SK-N-SH treated with all-trans-retinoic acid at 6 μM for 48 hours (cell line): Measurements from ENCODE around the gene NID1.

ENCODE experiments used
- ARNTL ChIP-seq: fragments of 450-650 bp; formaldehyde crosslinking; IDR thresholded peaks from 2 replicates; pipeline ENCODE4 v1.5.0; 2020; ENCODE audit warnings: low read depth, mild to moderate bottlenecking, moderate library complexity, borderline replicate concordance
- PPARA ChIP-seq: fragments of 250-450 bp; sonication (Bioruptor Pico); IDR thresholded peaks from 2 replicates; pipeline ENCODE4 v1.5.0; 2020; ENCODE audit warnings: mild to moderate bottlenecking, borderline replicate concordance
- SNAI2 ChIP-seq: fragments of 250-450 bp; sonication (Bioruptor Pico); IDR thresholded peaks from 2 replicates; pipeline ENCODE4 v1.5.0; 2020; ENCODE audit warnings: mild to moderate bottlenecking, moderate library complexity
- TCF4 ChIP-seq: fragments of 250-450 bp; sonication (Bioruptor Pico); IDR thresholded peaks from 2 replicates; pipeline ENCODE4 v1.8.0; 2021; ENCODE audit warnings: mild to moderate bottlenecking, moderate library complexity, borderline replicate concordance
- ZNF565 ChIP-seq: fragments of 450-650 bp; formaldehyde crosslinking; conservative IDR thresholded peaks from 2 replicates; pipeline ENCODE4 v1.5.0; 2020; ENCODE audit warnings: low read depth, mild to moderate bottlenecking, moderate library complexity

- TF ChIP-seq TCF4 (CRISPR knock-in tag): no peak
- TF ChIP-seq ZNF565 (CRISPR knock-in tag): no peak
- no peak for TF ChIP-seq SNAI2 (CRISPR knock-in tag)
- no peak for TF ChIP-seq ARNTL (CRISPR knock-in tag)
- TF ChIP-seq PPARA (CRISPR knock-in tag): no peak
Measured at GRCh38 chr1:236075848-236076247, 11.0 kb upstream of the NID1 start.
